DOHH2 (cell line): ENCODE data around the gene PCDHB8.
"Not testable (repeated sequence)": the region's sequence is repeated elsewhere in the genome, so short reads cannot be mapped to it uniquely, and the experiment has no call there.

Source experiments
- CTCF ChIP-seq: fragments of 200-600 bp; sonication (generic); IDR thresholded peaks from one replicate; pipeline ENCODE4 v1.5.1; 2014; ENCODE audit warnings: antibody characterized with exemption, mild to moderate bottlenecking, low read depth, low read length; ENCODE audit not compliant: poor library complexity, severe bottlenecking
- EZH2phosphoT487 ChIP-seq: fragments of 200-600 bp; sonication (generic); IDR thresholded peaks from 2 replicates; pipeline ENCODE4 v1.6.1; 2017; ENCODE audit warnings: borderline replicate concordance, mild to moderate bottlenecking, antibody characterized with exemption, low read length, moderate library complexity, mixed read lengths

GRCh38 chr5:141184117-141184855 is 6.7 kb downstream of the PCDHB8 start:
- not testable (repeated sequence) for TF ChIP-seq CTCF, EZH2phosphoT487
